WI38 (cell line): ENCODE results near the gene AVPR1B.

Experiments
- H3K4me3 ChIP-seq: 2 replicates; pipeline ENCODE4 v1.5.1; 2011; ENCODE audit warnings: low read depth, mild to moderate bottlenecking, control low read depth, low read length
- CTCF ChIP-seq: IDR thresholded peaks from 2 replicates; pipeline ENCODE4 v1.5.1; 2012; ENCODE audit warnings: low read depth, mild to moderate bottlenecking, control low read depth, low read length

The AVPR1B gene

GRCh38 chr1:206136241-206136640, 19.1 kb upstream of the AVPR1B start:
- TF ChIP-seq CTCF = no peak
- no peak overlapping the region for H3K4me3 ChIP-seq

DNA sequence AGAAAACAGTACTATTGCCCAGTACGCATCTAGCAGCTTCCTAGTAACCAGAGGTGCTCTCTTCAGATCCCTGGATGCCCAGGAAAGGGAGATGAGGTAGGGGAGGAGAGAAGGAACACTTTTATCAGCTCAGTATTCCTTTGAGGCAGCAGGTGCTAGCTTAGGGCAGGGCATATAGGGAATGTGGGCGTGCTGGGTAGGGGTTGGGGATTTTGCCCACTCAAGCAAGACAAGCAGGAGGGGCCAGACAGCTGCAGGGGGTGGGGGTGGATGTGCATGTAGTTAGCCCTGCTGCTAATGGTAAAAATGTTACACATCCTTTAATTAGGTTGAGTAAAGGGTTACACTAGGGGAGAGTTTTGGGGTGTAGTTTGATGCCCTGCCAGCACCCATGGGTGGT, 18.1 kb upstream of the AVPR1B start:
- H3K4me3 ChIP-seq = no peak overlapping the region
- no peak for TF ChIP-seq CTCF

GRCh38 chr1:206133751-206134415, 16.7 kb upstream of the AVPR1B start:
- no peak overlapping the region for H3K4me3 ChIP-seq
- TF ChIP-seq CTCF = no peak

DNA sequence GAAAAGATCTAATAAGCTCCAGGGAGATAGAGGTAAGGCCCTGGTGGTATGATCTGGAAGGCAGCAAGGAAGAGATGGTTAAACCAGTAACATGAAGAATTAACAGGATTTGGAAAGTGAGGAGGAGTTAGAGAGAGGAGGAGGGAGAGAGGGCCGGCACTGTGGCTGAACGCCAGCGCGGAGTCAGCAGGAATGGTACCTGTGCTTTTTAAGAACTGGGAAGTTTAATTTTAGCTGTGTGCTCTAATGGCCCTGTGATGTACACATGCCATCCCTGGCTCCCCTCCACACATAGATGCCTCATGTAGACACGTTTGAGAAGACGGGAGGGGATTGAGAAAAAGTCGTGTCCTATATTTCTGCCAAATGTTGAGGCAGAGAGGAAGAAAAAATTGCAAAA, 13.8 kb upstream of the AVPR1B start:
- TF ChIP-seq CTCF = no peak
- H3K4me3 ChIP-seq = no peak overlapping the region

DNA sequence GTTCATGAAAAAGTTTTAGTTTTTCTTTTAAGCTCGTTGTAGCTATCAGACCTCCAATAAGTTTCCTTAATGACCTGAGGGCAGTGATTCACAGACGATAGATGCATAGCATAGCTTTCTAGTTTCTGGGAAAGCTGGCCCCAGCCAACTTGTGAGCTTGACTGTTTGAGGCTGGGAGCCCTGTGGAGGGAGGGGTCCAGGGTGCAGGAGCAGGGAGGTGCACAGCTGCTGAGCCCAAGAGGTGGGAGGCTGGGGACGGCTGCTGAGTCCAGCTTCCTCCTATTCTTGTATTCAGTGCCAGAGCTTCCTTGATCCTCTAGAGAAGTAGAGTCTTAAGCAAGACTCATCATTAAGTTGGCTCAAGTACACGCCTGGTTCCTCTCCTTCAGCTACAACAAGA, 11.0 kb upstream of the AVPR1B start:
- no peak for TF ChIP-seq CTCF
- no peak overlapping the region for H3K4me3 ChIP-seq

- no peak for TF ChIP-seq CTCF
- no peak overlapping the region for H3K4me3 ChIP-seq
These were observed 10.1 kb upstream of the AVPR1B start for GRCh38 chr1:206127336-206127735.

- no peak overlapping the region for H3K4me3 ChIP-seq
These were observed 8.2 kb upstream of the AVPR1B start for GRCh38 chr1:206125346-206125745.

More at GRCh38 chr1:206125346-206125745, 8.2 kb upstream of the AVPR1B start:
- no peak for TF ChIP-seq CTCF
